ENCODE results near the gene CEP63.

Gene CEP63

GRCh38 chr3:134608023-134608770 lies 122.3 kb downstream of the CEP63 start:
- no peak for DNase-seq

DNA sequence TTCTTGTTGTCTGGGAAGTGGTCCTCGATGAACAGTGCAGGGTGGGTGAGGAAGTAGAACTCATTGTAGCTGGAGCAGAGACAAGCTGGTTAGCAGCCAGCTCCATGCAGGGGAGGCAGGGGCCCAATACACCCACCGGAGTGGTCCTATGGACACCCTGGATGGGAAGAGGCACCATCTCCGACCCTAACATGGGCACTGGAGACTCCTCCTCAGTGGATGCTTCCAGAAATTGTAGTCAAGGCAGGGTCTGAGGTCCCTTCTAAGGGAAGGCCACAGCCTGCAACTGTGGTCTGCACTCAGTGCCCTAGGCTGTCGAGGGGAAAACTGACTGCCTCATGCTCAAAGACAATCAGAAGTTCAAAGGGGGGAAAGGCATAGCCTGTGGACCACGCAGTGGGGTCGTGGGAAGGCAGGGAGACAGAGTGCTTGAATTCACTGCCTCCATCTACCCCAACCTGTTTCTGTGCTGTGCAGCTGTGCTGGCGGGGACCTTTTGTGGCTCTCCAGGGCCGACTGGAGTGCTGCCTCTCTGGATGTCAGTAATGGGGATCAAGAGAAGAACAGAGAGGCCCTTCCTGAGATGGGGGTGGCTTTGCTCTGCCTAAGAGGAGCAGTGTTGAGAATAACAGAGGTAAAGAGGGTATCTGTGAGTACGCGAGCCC lies 123.0 kb downstream of the CEP63 start:
- no peak for DNase-seq

- DNase-seq: no peak
These were observed 124.1 kb downstream of the CEP63 start for GRCh38 chr3:134609821-134610431.

GRCh38 chr3:134610432-134611385 lies 124.9 kb downstream of the CEP63 start:
- DNase-seq: no peak

GRCh38 chr3:134611516-134611915 lies 125.7 kb downstream of the CEP63 start:
- DNase-seq: no peak

- no peak for DNase-seq
These were observed 127.2 kb downstream of the CEP63 start for GRCh38 chr3:134613006-134613520.

GRCh38 chr3:134614955-134615354 lies 129.1 kb downstream of the CEP63 start:
- DNase-seq: no peak

DNA sequence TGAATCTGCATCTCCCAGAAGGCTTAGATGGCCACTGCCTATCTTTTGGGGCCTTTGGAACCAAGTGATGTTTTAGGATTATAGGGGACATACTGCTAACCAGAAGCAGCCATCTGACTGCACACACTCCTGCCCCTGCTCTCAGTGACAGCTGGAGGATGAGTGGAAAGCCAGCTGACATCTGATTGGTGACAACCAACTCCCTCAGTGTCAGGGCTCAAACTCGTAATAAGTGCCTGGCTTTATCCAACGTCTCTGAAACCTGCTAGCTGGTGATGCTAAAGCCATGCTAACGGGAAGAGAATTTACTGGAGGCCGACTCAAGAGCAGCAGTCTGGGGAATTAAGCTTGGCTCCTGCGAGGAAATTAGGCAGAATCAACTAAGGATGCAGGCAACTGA lies 129.9 kb downstream of the CEP63 start:
- no peak for DNase-seq

DNA sequence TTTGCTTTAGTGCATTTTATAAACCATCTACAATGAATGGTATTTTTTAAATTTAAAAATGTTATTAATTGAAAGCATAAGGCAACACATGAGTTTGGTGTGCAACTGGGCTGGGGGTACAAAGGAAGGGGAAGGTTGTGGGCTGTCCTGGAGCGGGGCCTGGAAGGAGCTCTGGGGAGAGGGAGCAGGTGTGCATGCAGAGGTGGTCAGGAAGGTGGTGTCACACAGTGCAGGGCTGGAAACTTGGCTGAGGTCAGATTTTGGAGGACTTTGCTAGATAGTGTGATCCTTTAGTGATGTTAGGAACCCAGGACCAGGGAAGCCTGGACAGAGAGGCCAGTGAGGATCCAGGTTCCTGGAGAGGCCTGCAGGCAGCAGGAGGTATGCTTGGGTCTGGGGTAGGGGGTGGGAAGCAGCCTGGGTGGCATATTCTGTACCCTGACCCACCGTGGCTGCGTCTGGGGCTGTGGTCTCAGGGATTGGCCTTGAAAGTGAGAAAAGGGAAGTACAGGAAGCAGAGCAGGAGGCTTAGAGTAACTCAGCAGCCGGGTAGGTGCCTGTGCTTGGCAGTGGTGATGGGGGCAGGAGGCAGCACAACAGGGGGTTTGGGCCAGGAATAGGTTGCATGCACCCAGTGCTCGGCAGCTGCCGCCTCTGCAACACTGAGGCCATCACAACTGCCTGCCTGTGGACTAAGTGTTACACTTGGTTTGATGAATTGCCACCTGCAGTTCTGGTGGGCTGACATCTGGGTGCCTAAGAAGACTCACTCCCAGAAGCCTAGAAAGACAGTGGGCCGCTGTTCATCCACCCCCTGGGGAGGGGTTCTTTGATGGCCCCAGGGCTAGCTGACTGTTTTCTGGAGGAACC lies 132.0 kb downstream of the CEP63 start:
- DNase-seq: no peak

- peak in 9 of 56 donors; percentile 9 to 36 (median 18) for DNase-seq
These were observed 132.8 kb downstream of the CEP63 start for GRCh38 chr3:134618478-134619300.

DNA sequence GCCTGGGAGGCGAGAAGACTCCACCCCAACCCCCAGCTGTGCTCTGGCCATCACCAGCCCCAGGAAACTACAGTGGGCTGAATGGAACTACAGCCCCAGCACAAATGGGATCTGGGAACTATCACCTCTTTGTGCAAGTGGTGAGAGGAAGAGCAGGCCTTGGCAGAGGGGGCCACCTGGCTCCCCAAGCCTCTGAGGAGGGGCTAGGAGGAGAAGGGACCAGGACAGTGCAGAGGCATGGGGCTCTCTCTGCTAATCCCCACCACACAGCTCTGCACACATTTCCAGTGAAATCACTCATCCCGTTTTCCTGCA lies 133.4 kb downstream of the CEP63 start:
- DNase-seq: no peak

DNA sequence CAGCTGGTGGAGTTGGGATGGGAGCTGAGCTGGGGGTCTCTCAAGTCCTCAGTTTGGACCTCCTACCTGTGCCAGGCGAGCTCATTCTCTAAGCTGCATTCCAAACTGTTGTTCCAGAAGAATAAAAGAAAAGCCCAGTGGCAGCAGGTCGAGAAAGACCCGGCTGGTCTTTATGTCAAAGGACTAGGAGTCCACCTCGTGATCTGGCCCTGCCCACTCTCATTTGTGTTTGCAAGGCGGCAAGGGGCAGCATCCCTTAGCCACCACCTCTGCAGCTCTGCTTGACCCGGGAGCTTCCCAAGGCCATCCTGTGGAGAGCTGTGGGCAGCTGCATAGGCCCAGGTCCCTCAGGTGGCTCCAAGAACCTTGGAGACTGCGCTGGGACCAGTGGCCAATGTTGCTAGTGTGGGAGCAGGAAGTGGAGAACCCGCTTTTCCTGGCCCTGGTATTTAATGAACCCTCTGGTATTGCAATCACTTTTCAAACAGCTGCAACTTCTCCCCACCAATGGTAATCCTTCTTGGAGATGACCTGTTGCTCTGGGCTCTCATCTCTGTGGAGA lies 134.1 kb downstream of the CEP63 start:
- no peak for DNase-seq

DNA sequence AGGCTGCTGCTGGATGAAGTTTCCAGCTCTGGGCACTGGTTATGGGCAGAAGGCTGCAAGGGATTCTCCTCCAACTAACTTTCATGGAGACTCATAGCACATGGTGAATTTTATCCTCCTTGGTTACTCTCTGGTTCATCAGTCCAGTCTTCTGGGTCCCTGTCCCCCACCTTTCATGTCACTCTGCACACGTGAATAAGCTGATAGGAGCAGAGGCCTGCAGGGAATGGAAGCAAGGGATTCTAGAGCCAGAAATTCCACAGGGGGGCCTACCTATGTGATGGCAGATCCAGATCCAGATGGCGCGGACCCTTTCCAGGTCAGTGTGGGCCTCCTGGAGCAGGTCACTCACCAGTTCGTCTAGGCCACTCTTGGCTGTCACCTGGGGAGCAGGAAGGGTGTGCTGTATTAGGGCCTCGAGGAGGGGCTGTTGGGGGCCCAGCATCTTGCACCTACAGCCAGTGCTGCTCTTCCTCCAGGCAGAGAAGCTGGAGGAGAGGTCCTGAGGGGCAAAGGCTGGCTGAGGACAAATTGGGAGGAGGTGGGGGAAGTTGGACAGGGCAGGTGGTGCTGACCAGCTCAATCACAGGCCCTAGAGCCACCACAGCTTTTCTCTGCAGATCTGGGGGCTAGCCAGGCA lies 134.7 kb downstream of the CEP63 start:
- no peak for DNase-seq

DNA sequence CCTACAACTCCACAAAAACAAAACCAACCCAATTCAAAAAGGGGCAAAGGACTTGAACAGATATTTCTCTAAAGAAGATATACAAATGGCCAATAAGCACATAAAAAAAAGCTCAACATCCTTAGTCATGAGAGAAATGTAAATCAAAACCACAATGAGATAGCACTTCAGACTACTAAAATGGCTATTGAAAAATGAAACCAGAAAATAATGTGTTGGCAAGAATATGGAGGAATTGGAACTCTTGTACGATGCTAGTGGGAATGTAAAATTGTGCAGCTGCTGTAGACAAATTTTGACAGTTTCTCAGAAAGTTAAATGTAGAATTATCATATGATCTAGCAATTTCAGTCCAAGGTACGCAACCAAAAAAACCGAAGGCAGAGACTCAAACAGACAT lies 136.0 kb downstream of the CEP63 start:
- no peak for DNase-seq

DNA sequence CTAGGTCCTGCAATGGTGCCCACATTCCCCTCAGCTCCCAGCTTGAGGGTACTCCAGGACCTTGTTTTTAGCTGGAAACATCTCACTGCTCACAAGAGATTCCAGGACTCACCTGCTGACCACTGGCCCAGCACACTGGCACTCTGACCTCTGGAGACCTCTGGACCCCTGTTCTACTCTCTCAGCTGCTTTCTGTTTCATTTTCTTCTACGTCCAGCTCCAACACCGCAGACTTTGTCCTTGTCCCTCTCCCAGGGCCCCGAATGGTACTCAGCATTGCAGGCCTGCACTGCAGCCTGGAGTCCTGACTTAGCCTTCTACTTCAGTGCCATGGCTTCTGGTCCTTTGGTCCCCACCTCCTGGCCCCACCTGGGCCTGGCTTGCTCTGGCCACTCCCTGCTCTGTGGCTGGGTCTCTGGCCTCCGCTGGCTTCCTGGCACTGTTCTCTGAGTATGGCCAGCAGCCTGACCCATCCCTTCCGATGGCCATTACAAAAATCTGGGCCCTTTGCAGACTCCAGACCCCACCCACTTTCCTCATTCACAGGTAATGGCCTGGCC lies 137.0 kb downstream of the CEP63 start:
- no peak for DNase-seq

DNA sequence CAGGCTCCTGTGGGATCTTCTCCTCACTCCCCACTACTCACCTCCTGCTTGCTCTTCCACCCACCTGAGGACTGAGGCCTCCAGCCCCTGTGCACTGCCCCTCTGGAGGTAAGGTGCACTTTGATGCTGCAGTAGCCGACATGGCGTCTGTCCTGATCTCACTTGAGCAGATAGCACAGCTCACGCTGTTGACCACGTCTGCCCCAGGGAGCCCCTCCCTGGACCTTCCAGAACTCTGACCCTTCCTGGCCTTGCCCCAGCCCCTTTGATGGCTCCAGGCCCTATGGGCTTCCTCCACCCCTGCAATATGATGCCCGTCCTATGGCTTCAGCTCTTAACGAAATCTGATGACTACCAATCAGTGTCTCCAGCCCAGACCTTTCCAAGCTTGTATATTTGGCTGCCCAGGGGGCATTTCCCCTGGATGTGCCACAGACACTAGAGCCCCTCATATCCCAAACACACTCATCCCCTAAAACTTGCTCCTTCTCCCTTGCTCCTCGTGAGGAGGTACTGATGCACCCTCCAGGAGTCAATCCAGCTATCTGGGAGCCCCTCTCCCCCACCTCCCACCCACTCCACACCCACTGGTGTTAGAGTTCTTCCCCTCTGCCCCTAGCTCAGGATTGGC lies 137.9 kb downstream of the CEP63 start:
- no peak for DNase-seq

Data from amygdala (tissue), 56 donors.